ENCODE data around the gene PHLDB2.

- no peak for TF ChIP-seq HOXB13 (CRISPR knock-in tag; IDR thresholded peaks at IDR 0.05; ENCODE audit: low read depth)
- TF ChIP-seq REST (IDR thresholded peaks at IDR 0.05), result no peak
- no peak for TF ChIP-seq NR3C1 (IDR thresholded peaks at IDR 0.05)
- no peak for TF ChIP-seq RAD21 (conservative IDR thresholded peaks at IDR 0.05 in 1 of 2, IDR thresholded peaks at IDR 0.05 in 1 of 2)
- TF ChIP-seq CTCF (IDR thresholded peaks at IDR 0.05), result no peak
- TF ChIP-seq SMC3 (IDR thresholded peaks at IDR 0.05), result no peak
- TF ChIP-seq JUN (IDR thresholded peaks at IDR 0.05), result no peak
- no peak for TF ChIP-seq ELK1 (IDR thresholded peaks at IDR 0.05; ENCODE audit: low read depth, low read length)
- TF ChIP-seq RCOR1 (IDR thresholded peaks at IDR 0.05; ENCODE audit: low read depth, low read length), result no peak
- no peak for TF ChIP-seq EP300 (IDR thresholded peaks at IDR 0.05)
- no peak for TF ChIP-seq POLR2A (IDR thresholded peaks at IDR 0.05; ENCODE audit: low read length)
- no peak for TF ChIP-seq FOXS1 (CRISPR knock-in tag; IDR thresholded peaks at IDR 0.05)
- TF ChIP-seq FOSL2 (IDR thresholded peaks at IDR 0.05), result no peak
- TF ChIP-seq FOSL2 (CRISPR knock-in tag; IDR thresholded peaks at IDR 0.05), result no peak
Measured at GRCh38 chr3:112007633-112008032, 148.6 kb downstream of the PHLDB2 start.
